GM04503 (cell line): ENCODE results near the gene KRT6A.
A peak's percentile ranks its signal among the peaks of the same experiment; 100 is the strongest.
"Not testable (repeated sequence)": the region's sequence is repeated elsewhere in the genome, so short reads cannot be mapped to it uniquely, and the experiment has no call there.

ENCODE experiments used
- DNase-seq: peaks from one replicate; pipeline ENCODE4 v3.0.0-alpha.2; 2012; ENCODE audit warnings: low read depth

The KRT6A gene

GRCh38 chr12:52458861-52459260 lies 34.2 kb downstream of the KRT6A start:
- DNase-seq, result no peak

GRCh38 chr12:52455821-52456220 lies 37.2 kb downstream of the KRT6A start:
- DNase-seq, result no peak

- DNase-seq, result no peak
Observed at GRCh38 chr12:52454411-52455201, 38.5 kb downstream of the KRT6A start.

GRCh38 chr12:52452101-52452500 lies 41.0 kb downstream of the KRT6A start, which contains the start of gene KRT6B:
TSS of gene KRT6B (minus strand) at chr12:52452146. CDS start at chr12:52452078, 68 bp downstream.
- no peak for DNase-seq

GRCh38 chr12:52448228-52448627 lies 44.8 kb downstream of the KRT6A start:
- DNase-seq, result no peak

- DNase-seq, result not testable (repeated sequence)
Observed at GRCh38 chr12:52447196-52447595, 45.9 kb downstream of the KRT6A start.

- no peak for DNase-seq
Observed at GRCh38 chr12:52446367-52447045, 46.6 kb downstream of the KRT6A start.

GRCh38 chr12:52445876-52446275 lies 47.2 kb downstream of the KRT6A start:
- DNase-seq, result no peak

GRCh38 chr12:52444647-52445595 lies 48.1 kb downstream of the KRT6A start:
- no peak for DNase-seq

- no peak for DNase-seq
Observed at GRCh38 chr12:52443966-52444365, 49.1 kb downstream of the KRT6A start.

GRCh38 chr12:52442600-52443061 lies 50.4 kb downstream of the KRT6A start:
- peak; percentile 50 for DNase-seq

- no peak for DNase-seq
Observed at GRCh38 chr12:52441320-52441911, 51.6 kb downstream of the KRT6A start.

- DNase-seq, result peak; percentile 60
Observed at GRCh38 chr12:52440821-52441319, 52.2 kb downstream of the KRT6A start.

GRCh38 chr12:52439845-52440244 lies 53.2 kb downstream of the KRT6A start:
- DNase-seq, result no peak

- DNase-seq, result no peak
Observed at GRCh38 chr12:52439420-52439819, 53.6 kb downstream of the KRT6A start.

GRCh38 chr12:52438305-52439301 lies 54.5 kb downstream of the KRT6A start:
- DNase-seq, result no peak

- no peak for DNase-seq
Observed at GRCh38 chr12:52437508-52437907, 55.5 kb downstream of the KRT6A start.
